HL-60 (cell line): ENCODE measurements around the gene PGAP1.

ENCODE experiments used
- DNase-seq, 2 experiments: peaks; one replicate each; pipeline ENCODE4 v3.0.0-alpha.2; 2010 to 2020; ENCODE audit warnings: low read depth in 1 of 2, low spot score in 1 of 2
- H3K27ac ChIP-seq: fragments of 250-450 bp; sonication (Bioruptor Pico); replicated peaks from 2 replicates; pipeline ENCODE4 v1.5.1; 2020; ENCODE audit warnings: mild to moderate bottlenecking, moderate library complexity
- H3K27me3 ChIP-seq: fragments of 250-450 bp; sonication (Bioruptor Pico); 2 replicates; pipeline ENCODE4 v1.5.1; 2021; ENCODE audit warnings: mild to moderate bottlenecking, moderate library complexity; ENCODE audit not compliant: insufficient read depth, poor library complexity, severe bottlenecking
- H3K4me3 ChIP-seq: replicated peaks from 2 replicates; pipeline ENCODE4 v1.5.1; 2011; ENCODE audit warnings: mild to moderate bottlenecking, control low read depth, low read length; ENCODE audit not compliant: insufficient read depth
- CTCF ChIP-seq: IDR thresholded peaks from one replicate; pipeline ENCODE4 v1.5.1; 2011; ENCODE audit warnings: low read length, control low read depth, inconsistent platforms; ENCODE audit not compliant: insufficient read depth
- GABPA ChIP-seq: IDR thresholded peaks from 2 replicates; pipeline ENCODE4 v1.6.1; 2012; ENCODE audit warnings: low read depth
- POLR2AphosphoS5 ChIP-seq: IDR thresholded peaks from 2 replicates; pipeline ENCODE4 v1.6.1; 2012; ENCODE audit warnings: low read depth
- REST ChIP-seq: IDR thresholded peaks from 2 replicates; pipeline ENCODE4 v1.6.1; 2012; ENCODE audit warnings: low read depth; ENCODE audit not compliant: insufficient replicate concordance
- SPI1 ChIP-seq: IDR thresholded peaks from 2 replicates; pipeline ENCODE4 v1.6.1; 2012; ENCODE audit warnings: low read depth, mild to moderate bottlenecking, borderline replicate concordance

The PGAP1 gene

DNA sequence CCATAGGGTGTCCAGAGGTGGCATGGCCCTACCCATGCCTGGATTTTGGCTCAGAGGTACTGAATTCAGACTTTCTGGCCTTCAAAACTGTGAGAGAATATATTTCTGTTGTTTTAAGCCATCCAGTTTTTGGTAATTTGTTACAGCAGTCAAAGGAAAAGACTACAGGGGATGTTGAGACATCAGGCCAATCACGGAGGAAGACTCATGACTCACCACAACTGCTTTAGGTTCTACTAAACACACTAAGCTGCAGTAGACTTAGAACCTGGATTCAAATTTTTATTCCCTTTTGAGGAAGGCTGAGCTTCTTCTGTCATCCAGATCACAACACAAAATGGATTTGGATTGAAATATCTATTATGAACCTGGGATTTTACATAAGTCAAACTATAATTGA, 105.3 kb downstream of the PGAP1 start:
- Histone ChIP-seq H3K27me3 (no peaks in the 10 kb centered on the region), H3K4me3 (no peak overlapping the region), H3K27ac (no peak overlapping the region)
- TF ChIP-seq POLR2AphosphoS5 (no peak), SPI1 (no peak), GABPA (no peak), CTCF (no peak), REST (no peak)
- DNase-seq: no peak

- DNase-seq: no peak
- Histone ChIP-seq H3K4me3 (no peak within 1 kb of the TSS), H3K27me3 (no peaks in the 10 kb centered on the region), H3K27ac (no peak within 1 kb of the TSS)
- no peak for TF ChIP-seq REST
- TF ChIP-seq GABPA: no peak
- TF ChIP-seq SPI1: no peak
- TF ChIP-seq CTCF: no peak
- TF ChIP-seq POLR2AphosphoS5: no peak
These were observed 117.2 kb downstream of the PGAP1 start, which contains the start of gene C2orf66 for GRCh38 chr2:196809260-196809659. Gene C2orf66, minus strand, starts transcription at chr2:196809355. Its CDS starts 19 bp downstream, at chr2:196809336.

DNA sequence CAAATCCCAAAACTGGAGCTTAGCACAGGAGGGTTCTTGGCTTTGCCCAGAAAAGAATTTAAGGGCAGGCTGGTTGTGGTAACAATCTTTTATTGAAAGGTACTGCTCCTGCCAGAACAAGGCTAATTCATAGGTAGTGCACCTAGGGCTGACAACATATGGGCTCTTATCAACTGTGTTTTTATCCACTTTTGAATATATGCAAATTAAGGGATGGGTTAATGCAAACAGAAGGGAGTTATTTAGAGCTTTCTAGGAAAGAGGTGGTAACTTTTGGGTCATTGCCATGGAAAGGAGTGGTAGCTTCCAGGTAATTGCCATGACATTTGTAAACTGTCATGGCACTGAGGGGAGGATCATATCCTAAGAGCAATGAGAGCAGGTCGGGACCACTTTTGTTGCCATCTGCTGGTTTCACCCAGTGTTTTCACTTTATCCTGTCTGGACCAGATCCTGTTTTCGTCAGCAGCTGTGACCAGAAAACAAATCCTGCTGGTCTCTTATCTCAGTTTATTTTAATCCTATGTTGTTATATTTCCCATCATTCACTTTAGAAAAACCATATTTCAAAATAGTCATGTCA, 118.3 kb downstream of the PGAP1 start:
- H3K27me3 ChIP-seq: no peaks in the 10 kb centered on the region
- TF ChIP-seq CTCF (no peak), REST (no peak), POLR2AphosphoS5 (no peak), GABPA (no peak), SPI1 (no peak)
- DNase-seq: no peak
- H3K4me3 ChIP-seq: no peak overlapping the region
- no peak overlapping the region for H3K27ac ChIP-seq
